Activated naive CD4-positive, alpha-beta T cell treated with anti-CD3 and anti-CD28 coated beads, Interleukin-2, amount 50 U/mL, for 24 hours (primary cell): ENCODE data around the gene MAPK1IP1L.

Source experiments
- H3K27ac Mint-ChIP-seq: one replicate; pipeline ENCODE4 v1.8.0; 2021; ENCODE audit warnings: mild to moderate bottlenecking, mixed read lengths
- H3K27me3 Mint-ChIP-seq: one replicate; pipeline ENCODE4 v1.8.0; 2021; ENCODE audit warnings: mixed read lengths
- H3K36me3 Mint-ChIP-seq: one replicate; pipeline ENCODE4 v1.8.0; 2021; ENCODE audit warnings: mixed read lengths
- H3K4me1 Mint-ChIP-seq: one replicate; pipeline ENCODE4 v1.8.0; 2021; ENCODE audit warnings: mixed read lengths
- H3K4me3 Mint-ChIP-seq: one replicate; pipeline ENCODE4 v1.8.0; 2021; ENCODE audit warnings: mild to moderate bottlenecking, mixed read lengths
- H3K9me3 Mint-ChIP-seq: one replicate; pipeline ENCODE4 v1.8.0; 2021; ENCODE audit warnings: mixed read lengths

Gene MAPK1IP1L

DNA sequence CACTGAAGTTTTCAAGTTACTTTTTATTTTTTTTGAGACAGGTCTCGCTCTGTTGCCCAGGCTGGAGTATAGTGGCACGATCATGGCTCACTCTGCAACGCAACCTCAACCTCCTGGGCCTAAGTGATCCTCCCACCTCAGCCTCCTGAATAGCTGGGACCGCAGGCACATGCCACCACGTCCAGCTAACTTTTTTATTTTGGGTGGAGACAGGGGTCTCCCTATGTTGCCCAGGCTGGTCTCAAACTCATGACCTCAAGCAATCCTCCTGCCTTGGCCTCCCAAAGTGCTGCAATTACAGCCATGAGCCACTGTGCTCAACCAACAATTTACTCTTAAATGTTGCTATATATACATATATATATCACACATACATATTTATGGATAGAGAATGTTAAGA lies 50.3 kb downstream of the MAPK1IP1L start:
- Mint-ChIP-seq H3K4me3 (no peak overlapping the region), H3K36me3 (no peaks in the 10 kb centered on the region)

DNA sequence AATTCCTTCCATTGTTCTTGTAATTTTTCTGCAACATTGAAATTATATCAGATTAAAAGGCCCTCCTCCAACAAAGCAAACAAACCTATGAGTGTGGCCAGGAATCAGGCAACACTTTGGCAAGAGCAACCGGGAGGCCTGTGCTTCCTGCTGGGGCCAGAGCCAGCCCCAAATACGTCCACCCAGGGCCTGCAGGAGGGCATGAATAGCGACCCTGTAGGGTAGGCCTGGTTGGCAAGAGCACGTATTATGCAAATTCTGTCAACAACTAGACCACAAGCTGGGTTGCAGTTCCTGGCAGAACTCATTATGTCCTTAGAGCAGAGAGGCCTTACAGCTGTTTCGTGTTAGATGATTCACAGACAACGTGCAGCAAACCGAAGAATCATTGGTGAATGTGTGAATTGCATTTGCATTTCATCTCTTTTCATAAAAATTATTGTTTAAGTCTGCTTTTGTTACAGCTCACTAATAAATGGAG lies 50.7 kb downstream of the MAPK1IP1L start:
- Mint-ChIP-seq H3K27ac (peak overlapping the region; percentile 82), H3K27me3 (no peaks in the 10 kb centered on the region), H3K36me3 (no peaks in the 10 kb centered on the region), H3K9me3 (no peaks in the 10 kb centered on the region), H3K4me3 (peak overlapping the region; percentile 47), H3K4me1 (peaks cover 40% of the 10 kb centered on the region)

More for the DNA sequence above, 50.3 kb downstream of the MAPK1IP1L start:
- Mint-ChIP-seq H3K9me3 (no peaks in the 10 kb centered on the region), H3K27ac (no peak overlapping the region), H3K27me3 (no peaks in the 10 kb centered on the region), H3K4me1 (peaks cover 44% of the 10 kb centered on the region)

DNA sequence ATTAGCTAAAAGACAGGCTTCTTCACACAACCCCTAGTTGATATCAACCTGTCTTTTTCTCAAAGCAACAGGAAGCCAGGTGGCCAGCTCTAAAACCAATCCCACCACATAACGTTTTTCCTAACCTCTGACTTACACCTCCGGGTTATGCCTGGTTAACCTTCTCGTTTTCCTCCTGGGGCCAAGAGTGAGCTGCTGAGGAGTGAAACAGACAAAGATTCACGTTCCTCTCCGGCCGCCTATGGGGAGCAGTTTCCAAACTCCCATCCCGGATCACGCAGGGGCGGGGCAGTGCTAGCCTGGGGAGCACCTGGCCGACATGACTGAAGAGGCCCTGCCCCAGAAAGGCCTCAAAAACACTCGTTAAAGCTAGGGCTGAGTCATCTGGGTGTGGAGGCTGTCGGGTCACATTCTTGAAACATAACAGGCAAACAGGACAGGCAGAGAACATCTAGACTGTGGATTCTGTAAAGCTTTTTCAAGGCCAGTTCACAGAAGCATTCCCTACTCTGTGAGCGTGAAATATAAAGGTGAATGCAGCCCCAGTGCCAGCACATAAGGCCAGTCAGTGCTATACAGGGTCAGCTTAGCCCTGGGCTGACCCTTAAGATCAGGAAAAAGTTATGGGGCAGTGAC lies 51.7 kb downstream of the MAPK1IP1L start:
- Mint-ChIP-seq H3K27ac (peak overlapping the region; percentile 82), H3K27me3 (no peaks in the 10 kb centered on the region), H3K4me1 (peaks cover 35% of the 10 kb centered on the region), H3K36me3 (no peaks in the 10 kb centered on the region), H3K9me3 (no peaks in the 10 kb centered on the region), H3K4me3 (peak overlapping the region; percentile 19)

DNA sequence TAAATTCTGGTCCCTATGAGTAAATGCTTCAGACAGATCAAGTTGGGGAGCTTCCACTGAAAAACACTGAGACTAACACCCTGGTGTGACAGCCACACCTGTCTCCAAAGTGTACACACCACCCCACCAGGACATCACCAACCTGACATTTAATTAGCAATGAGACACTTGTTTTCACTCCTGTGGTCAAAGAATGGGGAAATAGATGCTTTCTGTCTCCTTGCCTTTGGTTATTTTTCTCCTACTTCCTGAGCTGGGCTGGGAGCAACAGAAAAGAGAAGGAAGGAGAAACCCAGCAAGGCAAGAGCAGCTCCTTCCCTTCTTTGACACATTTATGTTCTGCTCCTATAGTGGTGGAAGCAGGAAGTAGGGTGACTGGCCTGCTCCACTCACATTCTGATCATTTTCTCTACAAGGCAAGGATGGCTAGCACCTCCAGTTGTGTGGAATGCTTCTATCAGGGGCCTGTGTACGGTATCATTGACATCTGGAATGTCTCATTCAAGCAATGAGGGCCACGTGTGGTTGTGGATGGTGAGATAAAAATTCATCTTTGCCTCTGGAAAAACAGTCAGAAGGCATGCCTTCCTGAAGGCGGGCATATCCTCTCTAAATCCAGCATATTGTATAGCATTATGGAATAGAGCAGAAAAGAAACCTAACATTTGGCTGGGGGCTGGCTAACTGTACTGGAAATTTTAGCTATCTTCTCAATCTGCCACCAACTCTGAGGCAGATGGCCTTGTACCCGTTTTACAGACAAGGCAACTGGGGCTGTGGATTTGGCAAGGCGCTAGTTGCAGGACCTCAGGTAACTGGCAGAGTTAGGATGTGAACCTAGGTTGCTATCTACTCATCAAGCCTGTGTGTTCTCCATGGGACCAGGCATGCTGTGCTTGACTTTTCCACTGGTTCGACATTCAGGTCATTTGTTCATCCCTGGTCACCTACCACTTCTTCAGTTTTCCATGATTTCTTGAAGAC lies 52.8 kb downstream of the MAPK1IP1L start:
- Mint-ChIP-seq H3K9me3 (no peaks in the 10 kb centered on the region), H3K4me1 (peaks cover 29% of the 10 kb centered on the region), H3K36me3 (no peaks in the 10 kb centered on the region), H3K27ac (peak overlapping the region; percentile 4), H3K27me3 (no peaks in the 10 kb centered on the region), H3K4me3 (no peak overlapping the region)

DNA sequence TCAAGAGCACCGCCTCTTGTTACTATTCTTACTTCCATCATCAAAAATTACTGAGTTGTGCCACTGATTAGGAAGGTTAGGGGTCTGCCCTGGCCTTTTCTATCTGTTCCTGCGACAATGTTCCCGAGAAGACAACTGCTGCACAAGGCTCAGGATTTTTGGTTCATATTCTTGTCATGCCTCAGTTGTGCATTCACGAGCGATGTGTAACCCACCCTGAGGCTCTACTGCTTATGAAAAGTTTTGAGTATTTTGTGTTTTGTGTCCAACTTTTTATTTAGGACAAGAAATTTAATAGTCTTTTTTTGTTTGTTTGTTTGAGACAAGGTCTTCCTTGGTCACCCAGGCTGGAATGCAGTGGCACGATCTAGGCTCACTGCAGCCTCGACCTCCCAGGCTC lies 54.5 kb downstream of the MAPK1IP1L start:
- H3K4me1 Mint-ChIP-seq: peaks cover 29% of the 10 kb centered on the region
- H3K27ac Mint-ChIP-seq: peak overlapping the region; percentile 43
- no peaks in the 10 kb centered on the region for H3K9me3 Mint-ChIP-seq
- no peaks in the 10 kb centered on the region for H3K27me3 Mint-ChIP-seq
- H3K36me3 Mint-ChIP-seq: no peaks in the 10 kb centered on the region
- H3K4me3 Mint-ChIP-seq: no peak overlapping the region

DNA sequence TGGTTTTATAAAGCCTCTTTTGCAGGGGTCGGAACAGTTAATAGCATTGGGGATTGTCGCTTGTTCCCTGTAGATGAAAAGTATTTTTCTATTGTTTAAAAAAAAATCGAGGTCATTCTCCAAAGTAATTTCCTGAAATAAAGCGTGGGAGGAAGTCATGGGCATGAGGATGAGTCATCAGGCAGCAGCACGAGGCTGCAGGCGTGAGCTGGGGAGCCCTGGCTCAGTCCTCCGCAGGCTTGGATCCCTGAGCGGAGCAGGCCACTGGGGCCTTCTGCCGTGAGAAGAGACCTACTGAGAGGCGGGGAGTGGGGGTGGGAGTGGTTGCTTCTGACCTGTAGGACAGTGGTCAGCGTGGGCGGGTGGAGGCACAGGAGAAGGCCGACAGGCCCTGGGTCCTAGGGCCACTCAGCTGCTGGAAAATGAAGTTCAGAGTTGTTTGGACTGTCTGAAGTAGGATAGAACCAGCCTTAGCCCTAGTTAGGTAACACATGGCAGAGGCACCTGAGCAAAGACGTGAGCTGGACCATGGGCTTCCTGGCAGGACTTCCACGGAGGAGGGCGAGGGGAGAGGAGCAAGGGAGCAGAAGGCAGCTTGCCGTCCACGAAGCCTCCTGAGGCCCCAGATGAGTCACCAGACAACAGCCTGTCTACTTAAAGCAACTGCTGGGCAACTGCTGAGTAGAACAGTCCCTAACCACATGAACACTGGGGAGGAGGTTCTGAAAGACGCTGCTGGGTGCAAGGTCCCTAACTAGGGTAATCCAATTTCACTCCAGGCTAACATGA lies 56.5 kb downstream of the MAPK1IP1L start:
- Mint-ChIP-seq H3K4me3 (no peak overlapping the region), H3K27ac (no peak overlapping the region), H3K36me3 (no peaks in the 10 kb centered on the region), H3K9me3 (no peaks in the 10 kb centered on the region), H3K27me3 (no peaks in the 10 kb centered on the region), H3K4me1 (peaks cover 17% of the 10 kb centered on the region)

DNA sequence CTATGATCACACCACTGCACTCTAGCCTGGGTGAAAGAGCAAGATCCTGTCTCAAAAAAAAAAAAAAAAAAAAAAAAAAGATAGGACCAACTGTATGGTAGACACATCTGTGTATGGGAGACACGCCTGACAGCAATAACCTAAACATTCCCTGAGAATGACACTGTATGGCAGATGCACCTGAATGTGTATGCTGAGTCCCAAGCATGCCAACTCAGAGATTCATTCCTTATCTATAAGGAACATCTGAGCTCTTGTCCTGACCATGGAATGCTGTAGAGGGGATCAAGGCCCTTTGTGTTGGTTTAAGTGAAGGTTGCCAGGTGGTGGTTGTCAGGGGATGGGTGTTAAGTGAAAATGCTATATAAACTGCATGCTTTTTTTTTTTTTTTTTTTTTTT lies 58.4 kb downstream of the MAPK1IP1L start:
- Mint-ChIP-seq H3K36me3 (no peaks in the 10 kb centered on the region), H3K4me3 (no peak overlapping the region), H3K9me3 (no peaks in the 10 kb centered on the region), H3K27me3 (no peaks in the 10 kb centered on the region), H3K4me1 (peaks cover 5% of the 10 kb centered on the region), H3K27ac (no peak overlapping the region)

DNA sequence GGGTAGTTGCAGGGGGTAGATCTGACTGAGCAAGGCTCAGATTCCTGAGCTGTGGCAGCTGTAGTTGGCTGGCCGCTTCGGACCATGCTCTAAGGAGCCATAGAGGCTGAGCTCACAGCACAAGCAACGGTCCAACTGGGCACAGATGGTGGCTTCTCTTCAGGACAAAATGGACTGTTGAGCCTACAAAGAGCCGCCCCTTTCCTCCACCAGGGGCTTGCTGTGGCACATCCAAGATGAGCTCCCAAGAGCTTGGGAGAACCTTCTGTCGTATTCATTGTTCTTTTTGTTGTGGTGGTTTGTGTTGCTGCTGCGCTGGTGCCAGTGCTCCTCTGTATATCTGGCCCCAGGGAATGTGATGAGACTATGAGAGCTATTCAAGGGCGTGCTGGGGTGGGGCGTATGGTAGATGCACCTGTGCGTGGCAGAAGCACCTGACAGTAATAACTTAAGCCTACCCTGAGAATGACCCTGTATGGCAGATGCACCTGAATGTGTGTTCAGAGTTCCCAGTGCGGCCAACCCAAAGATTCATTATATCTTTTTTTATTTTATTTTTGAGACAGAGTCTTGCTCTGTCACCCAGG lies 59.8 kb downstream of the MAPK1IP1L start:
- no peak overlapping the region for H3K27ac Mint-ChIP-seq
- no peak overlapping the region for H3K4me3 Mint-ChIP-seq
- no peaks in the 10 kb centered on the region for H3K9me3 Mint-ChIP-seq
- no peaks in the 10 kb centered on the region for H3K36me3 Mint-ChIP-seq
- H3K4me1 Mint-ChIP-seq: peaks cover 5% of the 10 kb centered on the region
- H3K27me3 Mint-ChIP-seq: no peaks in the 10 kb centered on the region

DNA sequence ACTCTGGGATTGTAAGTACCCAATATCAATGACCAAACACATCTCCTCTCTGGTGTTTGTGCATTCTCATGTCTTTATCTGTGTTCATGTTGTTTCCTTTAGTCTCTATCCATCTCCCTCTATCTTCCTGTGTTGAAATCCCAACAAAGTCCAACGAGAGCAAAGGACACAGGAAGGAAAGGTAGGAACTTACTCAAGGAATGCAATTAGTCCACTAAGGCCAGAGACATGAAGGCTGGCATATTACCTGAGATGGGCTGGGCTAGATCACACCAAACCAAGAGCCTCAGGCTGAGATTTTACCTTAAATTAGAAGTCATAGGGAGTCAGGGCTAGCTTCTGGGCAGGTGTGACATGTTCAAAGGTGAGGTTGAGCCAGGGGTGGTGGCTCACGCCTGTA lies 63.3 kb downstream of the MAPK1IP1L start:
- Mint-ChIP-seq H3K27ac (no peak overlapping the region), H3K27me3 (no peaks in the 10 kb centered on the region), H3K4me1 (no peaks in the 10 kb centered on the region), H3K4me3 (no peak overlapping the region), H3K9me3 (no peaks in the 10 kb centered on the region), H3K36me3 (no peaks in the 10 kb centered on the region)

DNA sequence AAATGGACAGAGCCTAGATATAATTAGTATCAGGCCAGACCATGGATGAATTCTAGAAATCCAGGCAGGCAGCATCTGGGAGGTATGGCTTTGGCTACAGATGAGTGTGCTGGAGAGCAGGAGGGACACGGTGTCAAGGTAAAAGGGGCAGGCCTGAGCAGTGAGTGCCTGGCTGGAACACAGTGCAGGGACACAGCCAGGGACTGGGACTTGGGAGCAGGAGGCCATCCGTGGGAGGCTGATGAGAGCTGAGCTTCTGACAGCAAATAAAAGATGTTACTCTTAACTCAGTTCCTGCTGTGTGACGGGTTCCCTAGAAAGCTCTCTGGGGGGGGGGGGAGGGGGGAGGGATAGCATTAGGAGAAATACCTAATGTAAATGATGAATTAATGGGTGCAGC lies 64.0 kb downstream of the MAPK1IP1L start:
- Mint-ChIP-seq H3K4me3 (no peak overlapping the region), H3K36me3 (no peaks in the 10 kb centered on the region), H3K9me3 (no peaks in the 10 kb centered on the region), H3K27ac (no peak overlapping the region), H3K4me1 (no peaks in the 10 kb centered on the region), H3K27me3 (no peaks in the 10 kb centered on the region)

DNA sequence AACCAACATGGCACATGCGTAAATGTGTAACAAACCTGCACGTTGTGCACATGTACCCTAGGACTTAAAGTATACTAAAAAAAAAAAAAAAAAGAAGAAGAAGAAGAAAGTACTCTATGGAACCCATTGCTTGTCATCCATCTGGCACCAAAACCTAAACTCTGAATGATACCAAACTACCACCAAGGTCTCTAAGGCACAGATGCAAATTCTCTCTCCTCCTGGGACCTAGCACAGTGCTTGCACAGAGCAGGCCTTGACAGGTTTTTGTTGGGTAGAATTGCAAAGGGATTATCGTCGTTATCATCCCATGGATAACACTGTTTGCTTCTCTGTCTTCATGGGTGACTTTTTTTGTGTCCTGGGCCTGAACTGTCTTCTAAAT lies 64.4 kb downstream of the MAPK1IP1L start:
- Mint-ChIP-seq H3K4me3 (no peak overlapping the region), H3K36me3 (no peaks in the 10 kb centered on the region), H3K27ac (no peak overlapping the region), H3K27me3 (no peaks in the 10 kb centered on the region), H3K9me3 (no peaks in the 10 kb centered on the region), H3K4me1 (no peaks in the 10 kb centered on the region)

DNA sequence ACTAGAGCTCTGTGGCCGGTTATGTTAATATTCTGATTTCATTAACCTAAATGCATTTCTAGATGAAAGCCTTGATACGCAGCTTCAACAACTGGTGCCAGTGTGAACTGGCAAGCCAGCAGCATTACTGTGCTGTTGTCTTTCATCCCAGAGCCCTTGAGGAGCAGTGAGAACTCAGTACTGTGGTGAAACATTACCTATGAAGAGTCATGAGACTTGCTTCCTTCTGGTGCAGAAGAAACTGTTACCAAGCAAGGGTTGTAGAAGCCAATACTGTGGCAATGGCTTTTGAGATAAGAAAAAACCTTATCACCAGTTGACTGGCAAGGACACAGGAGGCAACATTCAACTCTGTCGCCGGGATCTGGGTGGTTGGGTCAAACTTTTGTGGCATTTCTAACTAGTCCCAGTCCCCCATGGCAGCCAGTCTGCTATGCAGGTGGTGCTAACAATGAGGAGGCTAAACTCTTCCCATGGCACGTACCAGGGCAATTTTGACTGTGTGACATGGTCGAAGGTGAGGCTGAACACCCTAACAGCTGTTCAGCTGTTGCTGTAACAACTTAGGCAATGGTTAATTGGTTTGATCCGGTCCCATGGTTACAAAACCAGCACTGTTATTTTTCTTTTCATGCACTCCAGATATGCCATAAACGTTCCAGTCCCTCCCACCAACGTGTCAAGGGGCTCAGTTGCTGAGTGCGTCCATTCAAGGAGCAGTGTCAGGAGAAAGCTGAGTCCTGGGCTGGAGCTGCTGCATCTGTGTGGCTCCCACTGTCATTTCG lies 65.0 kb downstream of the MAPK1IP1L start:
- peaks cover 1% of the 10 kb centered on the region for H3K27me3 Mint-ChIP-seq
- H3K36me3 Mint-ChIP-seq: no peaks in the 10 kb centered on the region
- no peaks in the 10 kb centered on the region for H3K9me3 Mint-ChIP-seq
- no peak overlapping the region for H3K4me3 Mint-ChIP-seq
- no peak overlapping the region for H3K27ac Mint-ChIP-seq
- H3K4me1 Mint-ChIP-seq: no peaks in the 10 kb centered on the region

DNA sequence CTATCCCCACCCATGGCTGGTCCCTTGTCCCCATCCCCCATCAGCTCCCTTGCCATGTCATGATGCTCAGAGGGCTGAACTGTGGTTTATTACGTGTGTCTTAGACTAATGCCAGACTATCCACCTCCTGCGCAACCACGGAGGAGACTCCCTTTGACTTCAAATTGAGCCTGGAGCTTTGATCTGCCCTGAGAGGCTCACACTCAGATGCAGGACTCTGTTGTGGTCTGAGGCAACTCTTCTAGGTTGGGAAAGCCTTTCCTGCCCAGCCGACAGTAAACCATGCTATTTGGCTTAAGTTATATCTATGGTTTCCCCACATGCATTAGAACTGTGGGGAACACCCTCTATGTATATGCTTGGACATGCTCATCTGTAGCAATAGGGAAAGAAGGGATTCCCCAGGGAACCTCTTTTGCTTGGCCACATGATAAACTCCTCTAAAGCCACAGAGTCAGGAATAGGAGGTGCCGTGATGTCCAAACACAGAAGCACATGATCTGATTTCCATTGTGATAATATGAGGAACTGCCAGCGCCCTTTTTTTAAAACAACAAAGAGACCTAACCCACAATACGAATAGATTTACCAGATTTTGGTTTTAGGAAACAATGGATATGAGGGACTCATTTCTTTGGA lies 66.5 kb downstream of the MAPK1IP1L start:
- H3K4me1 Mint-ChIP-seq: no peaks in the 10 kb centered on the region
- no peaks in the 10 kb centered on the region for H3K36me3 Mint-ChIP-seq
- H3K9me3 Mint-ChIP-seq: no peaks in the 10 kb centered on the region
- no peak overlapping the region for H3K4me3 Mint-ChIP-seq
- no peak overlapping the region for H3K27ac Mint-ChIP-seq
- peaks cover 3% of the 10 kb centered on the region for H3K27me3 Mint-ChIP-seq

DNA sequence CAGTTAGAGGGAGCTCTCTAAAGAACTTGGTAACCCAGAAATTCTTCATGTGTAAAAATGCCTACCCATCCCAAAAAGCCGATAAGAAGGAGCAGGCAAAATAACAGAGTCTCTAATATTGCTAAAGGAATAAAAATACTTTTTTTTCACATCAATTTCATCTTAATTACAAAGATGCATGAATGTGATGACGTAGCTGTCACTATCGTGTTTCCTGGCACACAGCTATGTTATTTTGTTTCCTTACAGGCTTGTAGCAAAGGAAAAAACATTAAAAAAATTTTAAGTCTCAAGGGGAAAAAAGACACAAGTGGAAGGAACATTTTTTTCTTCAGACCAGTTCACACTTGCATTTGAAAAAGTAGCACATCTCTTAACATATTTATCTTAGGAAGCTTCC lies 67.3 kb downstream of the MAPK1IP1L start:
- Mint-ChIP-seq H3K27ac (no peak overlapping the region), H3K27me3 (peaks cover 3% of the 10 kb centered on the region), H3K4me3 (no peak overlapping the region), H3K4me1 (no peaks in the 10 kb centered on the region), H3K36me3 (no peaks in the 10 kb centered on the region), H3K9me3 (no peaks in the 10 kb centered on the region)
